Dedifferentiated amniotic fluid mesenchymal stem cell (primary cell): ENCODE data around the gene A3GALT2.
A peak's percentile ranks its signal among the peaks of the same experiment; 100 is the strongest.

Experiments
- DNase-seq: peaks from one replicate; pipeline ENCODE4 v3.0.0-alpha.2; 2016; ENCODE audit errors: extremely low spot score

The A3GALT2 gene

GRCh38 chr1:33350611-33351280 lies 29.8 kb upstream of the A3GALT2 start:
- DNase-seq = no peak

DNA sequence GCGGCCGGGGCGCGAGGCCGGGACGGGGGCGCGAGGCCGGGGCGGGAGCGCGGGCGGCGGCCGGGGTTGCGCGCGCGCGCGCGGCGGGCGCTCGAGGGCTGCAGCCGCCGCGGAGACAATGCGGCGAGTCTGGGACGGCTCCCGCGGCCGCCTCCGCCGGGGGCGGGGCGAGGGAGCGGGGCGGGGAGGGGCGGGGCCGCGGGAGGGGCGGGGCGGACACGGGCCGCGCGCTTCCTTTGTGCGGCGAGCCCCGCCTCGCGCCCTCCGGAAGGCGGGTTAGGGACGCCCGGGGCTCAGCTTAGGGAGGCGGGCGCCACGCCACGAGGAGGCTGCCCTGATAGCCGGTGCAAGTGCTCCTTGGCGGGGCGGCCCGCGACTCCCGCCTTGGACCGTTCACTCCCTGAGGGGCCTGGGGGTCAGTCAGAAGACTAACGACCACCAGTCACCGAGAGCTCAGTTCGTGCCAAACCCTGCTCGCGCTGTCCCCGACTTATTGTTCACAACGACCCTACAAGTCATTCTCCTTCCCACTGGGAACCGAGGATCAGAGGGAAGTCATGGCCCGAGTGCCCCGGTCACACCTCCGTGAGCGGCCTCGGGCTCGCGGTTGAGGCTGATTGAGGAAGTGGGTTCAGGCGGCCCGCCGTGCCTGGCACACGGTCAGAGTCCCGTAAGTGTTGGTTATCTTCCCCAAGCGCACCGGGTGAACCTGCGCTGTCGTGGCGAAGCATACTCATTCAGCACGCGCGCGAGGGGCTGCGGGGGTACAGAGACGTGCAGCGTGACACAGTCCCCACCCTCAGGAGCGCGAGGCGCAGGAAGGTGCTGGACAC lies 29.1 kb upstream of the A3GALT2 start:
- peak; percentile 52 for DNase-seq

DNA sequence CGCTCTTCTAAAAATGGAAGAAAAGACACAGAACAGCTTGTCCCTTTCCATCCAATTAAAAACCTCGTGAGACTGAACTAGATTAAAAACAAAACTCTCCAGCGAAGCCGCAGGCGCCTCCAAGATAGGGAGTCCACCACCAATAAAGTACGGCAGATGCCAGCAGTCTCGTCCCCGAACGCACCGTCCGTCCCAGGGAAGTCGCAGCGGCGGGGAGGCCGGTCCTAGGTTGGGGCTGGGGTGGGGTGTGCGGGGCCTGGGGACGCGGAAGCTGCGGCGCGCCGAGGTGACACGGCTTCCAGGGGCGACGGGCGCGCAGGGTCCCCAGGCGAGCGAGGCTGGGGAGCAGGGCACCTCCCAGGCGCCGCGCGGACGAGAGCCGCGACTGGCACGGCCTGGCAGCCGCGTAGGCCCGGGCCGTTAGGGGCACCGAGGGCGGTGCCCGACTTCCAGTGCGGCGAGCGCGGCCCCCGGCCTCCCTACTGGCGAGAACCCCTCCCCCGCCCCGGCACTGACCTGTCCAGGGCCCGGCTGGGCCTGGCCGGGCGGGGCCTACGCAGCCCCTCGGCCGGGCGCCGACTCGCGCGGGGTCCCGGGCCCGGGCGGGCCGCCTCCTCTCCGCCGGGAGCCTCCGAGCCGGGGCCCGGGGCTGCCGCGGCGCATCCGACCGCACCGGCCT lies 28.3 kb upstream of the A3GALT2 start:
- DNase-seq = no peak

DNA sequence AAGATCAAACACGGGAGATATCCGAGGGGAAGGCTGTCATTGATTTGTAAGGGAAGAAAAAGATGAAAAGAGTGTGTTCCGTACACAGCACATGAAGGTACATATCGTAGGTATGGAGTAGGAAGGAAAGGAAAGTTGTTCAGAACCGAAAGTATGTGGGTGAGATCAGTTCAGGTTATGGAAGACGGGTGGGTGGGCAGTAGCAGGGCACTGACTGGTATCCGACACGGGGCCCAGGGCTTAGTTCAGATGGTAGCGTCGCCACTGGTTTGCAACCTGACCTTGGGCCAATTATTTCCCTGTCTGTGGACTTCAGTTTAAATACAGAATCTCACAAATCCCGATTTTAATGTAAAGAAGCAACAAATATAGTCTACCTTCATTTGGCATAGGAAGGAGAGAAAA lies 27.8 kb upstream of the A3GALT2 start:
- DNase-seq = no peak

- no peak for DNase-seq
Measured at GRCh38 chr1:33348194-33348593, 27.3 kb upstream of the A3GALT2 start.

DNA sequence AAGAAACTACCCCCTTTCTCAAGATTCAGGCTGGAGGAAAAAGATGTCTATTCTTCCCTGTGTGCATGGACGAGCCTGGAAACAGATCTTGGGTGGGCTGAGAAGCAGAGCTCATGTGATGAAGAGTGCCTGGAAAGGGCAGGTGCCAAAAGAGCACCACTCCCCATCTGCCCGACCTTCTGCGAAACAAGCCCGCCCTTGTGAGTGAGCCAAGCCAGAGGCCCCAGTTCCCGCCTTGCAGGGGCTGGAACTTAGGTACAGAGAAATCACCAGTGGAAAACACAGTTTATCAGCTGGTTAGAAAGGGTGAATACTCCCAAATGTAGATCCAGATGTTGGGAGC lies 26.7 kb upstream of the A3GALT2 start:
- DNase-seq = no peak

GRCh38 chr1:33346927-33347649 lies 26.2 kb upstream of the A3GALT2 start:
- DNase-seq = peak; percentile 62

DNA sequence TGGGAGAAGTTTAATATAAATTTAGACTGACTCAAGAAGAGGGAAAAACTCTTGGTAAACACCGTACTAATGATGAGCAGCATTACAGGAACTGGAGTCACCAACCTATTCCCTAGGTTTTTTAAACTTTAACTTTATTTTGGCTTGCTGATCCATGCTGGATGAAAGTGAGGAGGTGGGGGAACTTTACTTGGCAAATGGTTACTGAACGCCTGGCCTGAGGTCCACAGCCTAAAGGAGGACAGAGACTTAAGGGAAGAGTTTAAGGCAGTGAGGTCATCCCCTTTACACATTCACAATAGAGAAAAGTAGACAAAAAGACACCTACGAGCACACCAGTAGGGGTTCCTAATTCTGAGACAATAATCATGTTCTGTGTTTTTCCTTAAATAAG lies 25.6 kb upstream of the A3GALT2 start:
- no peak for DNase-seq

GRCh38 chr1:33344896-33345560 lies 24.1 kb upstream of the A3GALT2 start:
- no peak for DNase-seq

- DNase-seq = no peak
Measured at GRCh38 chr1:33343539-33343938, 22.6 kb upstream of the A3GALT2 start.

DNA sequence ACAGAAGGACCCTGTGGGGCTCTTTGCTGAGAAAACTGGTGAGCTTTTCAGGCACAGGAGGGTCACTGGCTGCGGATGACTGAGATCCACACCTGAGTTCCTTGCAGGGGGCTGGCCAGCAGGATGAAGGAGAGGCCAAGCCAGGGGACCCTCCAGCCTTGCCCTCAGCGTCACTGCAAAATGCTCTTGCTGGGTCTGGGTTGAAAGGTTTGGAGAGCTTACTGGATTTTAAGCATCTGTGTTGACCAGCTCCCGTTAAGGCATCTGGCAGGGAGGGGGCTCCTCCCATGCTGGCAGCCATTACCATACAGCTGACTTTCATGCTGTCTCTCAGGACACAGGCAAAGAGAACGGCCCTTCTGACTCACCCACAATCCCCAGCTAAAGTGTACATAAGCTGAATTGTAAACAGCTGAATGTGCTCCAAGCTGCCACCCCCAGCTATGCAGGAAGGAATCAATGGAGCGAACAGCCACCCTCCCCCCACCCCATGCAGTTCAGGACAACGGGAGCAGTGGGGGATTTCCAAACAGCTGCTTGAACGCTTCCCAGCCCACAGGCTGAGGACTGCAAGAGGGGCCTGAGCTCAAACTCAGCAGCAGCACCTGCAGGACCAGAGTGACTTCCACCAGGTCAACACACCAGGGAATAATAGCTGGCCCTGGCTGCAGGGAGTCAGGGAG lies 21.3 kb upstream of the A3GALT2 start:
- DNase-seq = peak; percentile 82

- DNase-seq = no peak
Measured at GRCh38 chr1:33341190-33341589, 20.3 kb upstream of the A3GALT2 start.

GRCh38 chr1:33339413-33339812 lies 18.5 kb upstream of the A3GALT2 start:
- DNase-seq = no peak

DNA sequence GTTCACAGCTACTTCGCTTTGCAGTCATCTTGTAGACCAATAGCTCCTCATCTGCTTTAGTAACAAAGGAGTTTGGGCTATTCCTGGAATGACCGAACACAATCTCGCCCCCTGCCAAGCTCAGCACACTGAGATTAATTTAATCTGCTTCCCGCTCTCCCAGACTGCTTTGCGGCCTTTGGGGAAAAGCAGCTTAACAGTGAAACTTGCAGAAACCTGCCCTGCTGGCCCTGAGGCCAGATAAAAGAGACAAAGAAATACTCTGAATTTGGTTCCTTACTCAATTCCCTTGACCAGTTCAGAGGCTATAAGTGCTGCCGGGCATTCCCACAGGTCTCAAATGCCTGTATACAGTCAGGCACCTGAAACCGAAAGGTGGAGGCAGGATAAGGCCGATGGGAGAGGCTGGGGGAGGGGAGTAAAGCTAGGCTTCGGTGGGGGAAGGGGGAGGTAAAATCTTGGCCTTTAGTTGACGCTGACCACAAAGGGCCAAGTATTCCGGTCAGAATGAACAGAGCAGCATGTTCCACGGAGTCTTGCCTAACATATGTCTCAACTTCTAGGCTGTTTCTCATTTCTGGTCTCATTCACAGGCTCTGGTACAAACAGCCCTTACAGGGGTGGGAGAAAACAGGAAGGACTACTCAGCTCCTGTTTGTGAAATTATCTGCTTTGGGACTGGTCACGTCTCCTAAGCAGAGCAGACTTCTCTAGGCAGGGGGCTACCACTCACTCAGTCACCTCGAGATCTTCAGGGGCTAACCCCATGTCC lies 17.7 kb upstream of the A3GALT2 start:
- peak; percentile 35 for DNase-seq

GRCh38 chr1:33338048-33338439 lies 17.1 kb upstream of the A3GALT2 start:
- DNase-seq = no peak

GRCh38 chr1:33337441-33337840 lies 16.5 kb upstream of the A3GALT2 start:
- DNase-seq = no peak

DNA sequence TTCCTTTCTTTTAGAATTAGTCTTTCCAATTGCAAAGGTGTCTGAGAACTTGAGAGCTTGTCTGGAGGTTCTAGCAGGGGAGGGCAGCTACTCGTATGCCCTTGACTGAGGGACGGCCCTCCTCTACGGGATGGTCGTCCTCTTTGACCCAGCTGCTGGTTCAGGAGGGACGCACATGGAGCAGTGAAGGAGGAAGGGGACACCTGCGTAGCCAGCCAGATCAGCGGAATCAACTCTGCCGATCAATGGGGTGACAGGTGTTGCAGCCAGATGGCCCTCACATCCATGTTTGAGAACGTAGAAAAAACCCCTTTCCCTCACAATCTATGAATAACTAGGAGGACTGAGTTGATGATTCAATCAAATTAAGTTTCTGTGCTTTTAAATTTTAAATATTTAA lies 15.7 kb upstream of the A3GALT2 start:
- DNase-seq = no peak

DNA sequence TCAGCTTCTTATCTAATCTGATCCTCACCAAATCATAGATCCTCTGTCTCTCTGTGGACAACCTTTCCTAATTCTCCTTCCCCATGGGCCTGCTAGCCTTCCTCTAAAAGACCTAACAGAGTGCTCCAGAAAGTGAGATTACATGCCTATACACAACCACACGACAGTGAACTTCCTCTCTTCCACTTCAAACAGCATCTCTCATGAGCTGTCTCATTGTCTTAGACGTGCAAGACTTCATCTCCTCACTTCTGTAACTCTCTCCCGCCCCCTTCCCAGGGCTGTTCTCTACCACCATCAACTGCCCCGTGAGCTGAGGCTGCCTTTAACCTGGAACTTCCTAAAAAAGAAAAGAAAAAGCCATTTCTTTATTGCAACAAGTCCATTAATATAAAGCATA lies 14.1 kb upstream of the A3GALT2 start:
- DNase-seq = no peak

DNA sequence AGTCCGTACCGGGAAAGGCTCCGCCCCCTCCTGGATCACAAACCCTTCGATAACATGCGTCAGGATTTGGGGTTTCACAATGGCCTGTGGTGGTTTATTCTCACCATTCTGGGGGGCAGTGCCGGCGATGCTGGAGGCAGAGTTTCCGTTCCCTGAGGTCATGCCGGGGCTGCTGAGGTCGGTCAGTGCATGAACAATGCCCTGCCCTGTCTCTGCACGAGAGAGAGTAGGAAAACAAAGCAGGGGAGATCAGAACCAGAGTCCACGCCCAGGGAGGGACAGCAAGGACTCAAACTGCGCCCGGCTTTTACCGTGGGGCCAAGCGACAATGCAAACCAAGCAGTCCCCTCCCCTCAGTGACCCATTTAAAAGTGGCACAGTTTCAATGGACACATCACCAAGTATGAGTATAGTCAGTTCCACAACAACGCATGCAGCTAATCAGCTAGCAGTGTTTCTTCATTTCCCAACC lies 13.2 kb upstream of the A3GALT2 start:
- DNase-seq = no peak

DNA sequence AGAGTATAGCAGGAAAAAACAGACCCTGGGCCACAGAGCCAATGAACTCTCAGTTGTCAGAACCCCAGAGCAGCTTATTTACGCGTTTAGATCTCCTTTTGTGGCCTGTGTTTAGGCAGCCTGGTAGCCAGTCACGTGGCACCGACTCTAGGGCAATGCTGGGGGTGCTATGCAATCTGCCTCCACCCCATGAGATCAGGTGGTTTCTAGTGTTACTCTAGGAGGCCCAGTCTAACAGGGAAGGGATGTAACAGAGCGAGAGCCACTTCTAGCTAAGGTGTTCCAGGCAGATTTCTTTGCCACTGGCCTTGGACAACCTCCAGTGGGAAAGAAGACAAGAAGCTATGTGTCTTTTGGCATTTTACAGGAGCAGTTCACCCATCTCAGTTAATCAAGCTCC lies 12.0 kb upstream of the A3GALT2 start:
- DNase-seq = no peak
